ENCODE data around the gene C1QA.
"Not testable (repeated sequence)": the region's sequence is repeated elsewhere in the genome, so short reads cannot be mapped to it uniquely, and the experiment has no call there.

C1QA gene

GRCh38 chr1:22673486-22674409, 37.3 kb downstream of the C1QA start:
- DNase-seq (ENCODE audit: low spot score), result peak; percentile 68

GRCh38 chr1:22674410-22674749, 38.0 kb downstream of the C1QA start:
- no peak for DNase-seq (ENCODE audit: low spot score)

- DNase-seq (ENCODE audit: low spot score), result not testable (repeated sequence)
Observed at GRCh38 chr1:22676151-22676550, 39.7 kb downstream of the C1QA start.

GRCh38 chr1:22676916-22677583, 40.6 kb downstream of the C1QA start:
- DNase-seq (ENCODE audit: low spot score), result no peak

DNA sequence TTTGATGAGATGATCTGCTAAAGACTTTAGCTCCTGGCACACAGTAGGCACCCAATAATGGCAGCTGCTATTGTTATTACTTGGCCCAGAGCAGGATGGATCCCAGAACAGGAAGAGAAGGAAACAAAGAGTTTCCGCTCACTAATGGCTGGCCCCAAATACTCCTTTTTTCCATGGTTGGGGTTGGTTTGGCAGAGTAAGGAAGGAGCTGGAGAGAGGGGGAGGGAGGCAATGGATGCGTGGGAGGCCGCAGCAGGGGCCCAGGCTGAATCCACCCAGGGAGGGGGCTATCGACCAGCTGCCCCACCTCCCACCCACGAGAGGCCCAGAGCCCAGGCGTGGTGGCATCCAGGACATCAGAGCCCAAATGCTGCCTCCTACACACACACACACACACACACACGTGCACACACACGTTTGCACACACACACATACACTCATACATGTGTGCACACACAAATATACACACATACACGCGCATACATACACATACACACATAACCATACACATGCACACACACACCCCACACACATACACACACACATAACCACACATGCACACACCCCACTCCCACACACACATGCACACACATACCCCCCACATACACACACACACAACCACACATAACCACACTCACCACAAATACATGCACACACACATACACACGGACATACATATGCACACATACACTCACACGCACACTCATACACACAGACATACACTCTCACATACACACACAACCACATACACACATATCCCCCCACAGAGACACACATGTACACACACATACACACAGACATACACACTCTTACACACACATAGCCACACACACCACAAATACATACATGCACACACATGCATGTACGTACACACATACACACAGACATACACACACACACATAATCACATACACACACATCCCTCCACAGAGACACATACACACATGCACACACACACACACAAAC, 41.8 kb downstream of the C1QA start:
- DNase-seq (ENCODE audit: low spot score), result no peak

GRCh38 chr1:22680726-22681125, 44.3 kb downstream of the C1QA start:
- DNase-seq (ENCODE audit: low spot score), result no peak

GRCh38 chr1:22681556-22682276, 45.3 kb downstream of the C1QA start:
- DNase-seq (ENCODE audit: low spot score), result no peak

- DNase-seq (ENCODE audit: low spot score), result no peak
Observed at GRCh38 chr1:22683547-22683946, 47.1 kb downstream of the C1QA start.

DNA sequence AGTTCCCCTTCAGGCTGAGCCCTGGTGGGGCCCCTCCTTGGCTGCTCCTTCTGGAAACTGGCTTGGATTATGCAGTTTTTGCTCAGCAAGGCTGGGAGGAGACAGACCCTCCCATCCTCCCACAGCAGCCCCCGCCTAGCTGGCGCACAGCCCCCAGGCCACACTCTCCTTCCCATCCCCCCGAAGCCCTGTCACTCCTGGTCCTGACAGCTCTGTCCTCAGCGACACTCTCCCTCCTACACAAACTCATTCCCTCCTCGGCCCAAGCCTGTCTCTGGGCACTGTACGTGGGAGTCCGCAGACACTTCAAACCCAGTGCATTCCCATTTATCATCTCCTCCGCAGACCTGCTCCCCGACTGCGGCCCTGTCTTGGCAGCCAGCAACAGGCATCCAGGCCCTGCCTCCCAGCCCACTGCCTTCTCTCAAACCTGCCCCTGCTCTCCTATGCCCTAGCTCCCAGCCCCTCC, 49.2 kb downstream of the C1QA start:
- DNase-seq (ENCODE audit: low spot score), result no peak

- no peak for DNase-seq (ENCODE audit: low spot score)
Observed at GRCh38 chr1:22687191-22687590, 50.8 kb downstream of the C1QA start.

- DNase-seq (ENCODE audit: low spot score), result no peak
Observed at GRCh38 chr1:22688466-22688865, 52.0 kb downstream of the C1QA start.

All from kidney tubule cell (primary cell).